DMS 273 (cell line): ENCODE data around the gene RNF186.
"Not testable (repeated sequence)": the region's sequence is repeated elsewhere in the genome, so short reads cannot be mapped to it uniquely, and the experiment has no call there.

Experiments
- DNase-seq: peaks from one replicate; lab custom pipeline; 2025; ENCODE audit not compliant: unreplicated experiment; lab: John Stamatoyannopoulos, UW

The RNF186 gene

GRCh38 chr1:19825298-19825697 is 10.2 kb upstream of the RNF186 start:
- DNase-seq, result peak; percentile 47

- no peak for DNase-seq
Measured at GRCh38 chr1:19824541-19824940, 9.5 kb upstream of the RNF186 start.

DNA sequence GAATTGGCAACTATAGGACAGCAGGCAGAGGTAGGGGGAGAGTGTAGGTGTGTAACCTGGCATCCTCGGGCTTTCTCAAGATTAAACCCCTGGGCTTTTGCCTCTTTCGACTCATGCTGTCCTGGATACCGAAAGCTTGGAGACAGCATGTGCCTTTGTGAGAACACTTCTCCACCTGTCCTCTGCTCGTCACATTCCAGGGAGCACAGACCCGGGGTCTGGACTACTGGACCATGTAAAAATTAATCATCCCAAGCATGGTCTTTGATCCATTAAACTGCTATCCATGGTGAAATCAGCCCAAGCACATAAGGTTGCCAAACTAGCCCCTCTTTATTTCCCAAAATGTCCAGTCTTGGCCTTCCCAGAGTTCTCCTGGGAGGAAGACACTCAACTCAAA is 9.0 kb upstream of the RNF186 start:
- no peak for DNase-seq

DNA sequence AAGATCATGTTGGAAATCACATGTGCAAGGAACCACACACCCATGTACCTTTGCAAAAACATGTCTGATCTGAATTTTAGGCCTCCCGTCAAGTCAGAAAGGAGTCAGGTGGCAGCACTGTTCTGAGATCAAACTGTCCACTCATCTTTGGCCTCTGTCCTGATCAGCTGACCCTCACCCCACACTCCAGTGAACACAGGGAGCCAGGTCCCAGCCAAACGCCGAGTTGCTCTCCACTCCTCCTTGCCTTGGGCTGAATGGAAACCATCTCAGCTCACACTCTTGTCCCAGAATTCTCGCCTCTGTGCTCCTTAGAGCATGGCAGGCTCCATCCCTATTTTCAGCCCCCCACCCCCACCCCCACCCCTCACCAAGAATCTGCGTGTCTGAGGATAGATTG is 4.6 kb upstream of the RNF186 start:
- DNase-seq, result no peak

GRCh38 chr1:19818324-19818723 is 3.2 kb upstream of the RNF186 start:
- no peak for DNase-seq

GRCh38 chr1:19817160-19817559 is 2.1 kb upstream of the RNF186 start:
- DNase-seq, result no peak

- DNase-seq, result not testable (repeated sequence)
Measured at GRCh38 chr1:19816737-19817086, 1.6 kb upstream of the RNF186 start.

- DNase-seq, result peak; percentile 51
Measured at GRCh38 chr1:19815801-19816736, 986 bp upstream of the RNF186 start.

DNA sequence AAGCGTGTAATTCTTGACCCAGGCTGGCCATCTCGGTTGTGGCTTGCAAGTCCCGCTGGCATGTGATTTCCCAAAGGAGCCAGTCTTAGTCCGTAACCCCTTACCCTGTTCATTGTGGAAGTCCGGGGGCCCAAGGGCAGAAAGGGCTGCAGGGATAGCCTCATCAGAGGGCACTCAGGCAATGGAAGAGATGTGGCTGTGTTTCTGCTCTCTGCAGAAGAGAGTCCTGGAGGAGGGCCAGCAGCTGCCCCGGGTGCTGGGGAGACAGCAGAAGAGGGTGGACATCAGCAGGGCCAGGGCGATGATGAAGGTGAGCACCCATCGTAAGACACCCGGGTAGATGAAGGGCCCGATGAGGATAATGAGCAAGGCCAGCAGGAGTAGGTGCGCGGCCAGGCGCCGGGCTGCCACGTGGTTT is 830 bp downstream of the RNF186 start:
- no peak for DNase-seq

GRCh38 chr1:19813643-19813960 is 1.5 kb downstream of the RNF186 start:
- no peak for DNase-seq

- DNase-seq, result no peak
Measured at GRCh38 chr1:19812875-19813642, 2.0 kb downstream of the RNF186 start.

DNA sequence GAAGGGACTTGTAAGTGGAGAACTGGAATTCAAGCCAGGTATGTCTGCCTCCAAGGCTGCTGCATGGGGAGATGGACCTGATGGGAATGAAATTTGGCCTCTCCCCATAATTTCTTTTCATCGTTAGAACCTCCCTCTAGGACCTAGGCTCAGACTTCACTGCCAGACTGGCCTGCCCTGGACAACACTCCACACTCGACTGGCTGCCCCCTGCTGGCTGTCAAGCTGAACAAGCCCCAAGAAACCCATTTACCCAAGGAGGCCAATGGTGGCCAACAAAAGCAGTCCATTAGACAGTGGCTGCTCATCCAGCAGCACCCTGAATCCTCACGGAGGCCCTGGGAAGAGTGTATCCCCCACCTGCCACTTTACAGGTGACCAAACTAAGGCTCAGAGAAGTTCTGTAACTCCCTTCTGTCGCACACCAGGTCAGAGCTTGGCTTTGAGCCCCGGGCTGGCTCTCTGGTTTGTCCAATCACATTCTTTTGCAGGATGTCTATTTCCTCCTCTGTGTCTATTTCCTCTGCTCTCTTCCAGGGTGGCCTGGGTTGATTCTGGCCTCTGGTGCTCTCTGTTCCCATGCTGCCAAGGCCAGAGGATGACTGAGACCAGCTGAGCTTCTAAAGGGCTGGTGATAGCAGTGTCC is 3.8 kb downstream of the RNF186 start:
- peak; percentile 56 for DNase-seq

DNA sequence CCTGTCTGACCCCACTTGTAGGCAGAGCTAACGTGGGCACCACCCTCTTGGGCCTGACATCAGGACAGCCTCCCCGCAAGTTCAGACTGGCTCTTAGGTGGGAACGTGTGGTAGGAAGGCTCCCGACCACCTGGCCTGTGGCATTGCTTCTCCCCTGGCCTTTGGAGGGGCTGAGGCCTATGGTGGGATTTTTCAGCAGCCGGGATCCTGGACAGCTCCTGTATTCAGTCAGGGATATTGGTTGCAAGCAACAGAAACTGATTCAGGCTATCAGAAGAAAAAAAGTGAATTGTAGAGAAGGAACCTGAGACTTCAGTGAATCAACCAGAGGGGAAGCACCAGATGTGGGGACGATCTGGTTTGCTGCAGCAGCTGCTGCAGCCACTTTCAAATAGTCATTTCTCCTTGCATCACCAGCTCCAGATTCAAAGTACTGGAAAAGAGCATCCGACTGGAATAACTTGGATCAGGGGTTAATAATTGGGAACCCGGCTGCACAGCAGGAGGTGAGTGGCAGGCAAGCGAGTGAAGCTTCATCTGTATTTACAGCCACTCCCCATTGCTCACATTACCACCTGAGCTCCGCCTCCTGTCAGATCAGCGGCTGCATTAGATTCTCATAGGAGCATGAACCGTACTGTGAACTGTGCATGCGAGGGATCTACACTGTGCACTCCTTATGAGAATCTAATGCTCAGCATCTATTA is 5.9 kb downstream of the RNF186 start:
- DNase-seq, result peak; percentile 81

- DNase-seq, result no peak
Measured at GRCh38 chr1:19808351-19808750, 6.7 kb downstream of the RNF186 start.

DNA sequence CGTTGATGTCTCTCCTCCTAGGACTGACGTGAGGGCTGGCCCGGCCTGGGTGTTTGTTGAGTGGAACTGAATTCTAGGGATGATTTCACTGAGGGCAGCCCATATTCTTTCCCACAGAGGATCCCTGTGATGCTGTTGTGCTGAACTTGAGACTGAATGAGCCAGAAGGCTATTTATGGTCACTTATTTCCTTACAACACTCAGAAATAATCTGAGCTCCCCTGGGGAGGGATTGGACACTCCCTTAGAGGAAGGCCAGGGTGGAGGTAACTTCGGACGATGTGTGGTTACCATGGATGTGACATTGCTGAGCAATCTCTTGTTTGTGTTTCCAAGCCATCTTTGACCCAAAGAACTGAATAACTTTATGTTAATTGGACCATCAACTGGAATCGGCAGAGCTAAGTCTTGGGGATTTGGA is 10.2 kb downstream of the RNF186 start:
- DNase-seq, result no peak

- DNase-seq, result no peak
Measured at GRCh38 chr1:19802269-19802668, 12.8 kb downstream of the RNF186 start.

DNA sequence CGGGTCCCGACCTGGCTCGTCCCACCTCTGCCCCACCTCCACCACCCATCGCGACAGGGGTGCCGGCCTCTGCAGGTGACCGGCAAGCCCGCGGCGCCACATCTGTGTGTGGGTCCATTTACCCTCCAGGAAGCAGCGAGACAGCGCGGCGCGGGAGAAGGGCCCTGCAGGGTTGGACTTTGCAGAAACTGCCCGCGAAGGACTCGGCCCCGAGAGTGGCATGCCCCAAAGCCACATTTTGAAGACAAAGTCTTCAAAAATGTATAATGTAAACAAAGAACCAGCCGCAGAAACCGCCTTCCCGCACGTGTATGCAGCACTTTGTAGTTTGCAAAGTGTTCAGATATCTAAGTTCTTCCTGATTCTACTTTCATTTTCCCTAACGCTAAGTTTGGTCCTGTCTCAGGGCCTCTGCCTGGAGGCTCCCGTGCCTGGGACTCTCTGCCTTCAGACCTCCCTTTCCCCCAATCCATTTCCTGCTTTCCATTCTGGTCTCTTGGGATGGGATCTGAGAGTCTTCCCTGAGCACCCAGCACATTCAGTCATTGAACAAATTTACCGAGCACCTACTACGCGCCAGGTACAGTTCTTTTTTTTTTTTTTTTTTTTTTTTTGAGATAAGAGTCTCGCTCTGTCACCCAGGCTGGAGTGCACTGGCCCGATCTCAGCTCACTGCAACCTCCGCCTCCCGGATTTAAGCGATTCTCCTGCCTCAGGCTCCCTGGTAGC is 14.8 kb downstream of the RNF186 start:
- DNase-seq, result peak; percentile 68

GRCh38 chr1:19799230-19800075 is 15.6 kb downstream of the RNF186 start, which contains the start of gene TMCO4:
TSS of gene TMCO4 (minus strand) at chr1:19799916. CDS start at chr1:19780758, 19,158 bp downstream.
- DNase-seq, result peak; percentile 72

DNA sequence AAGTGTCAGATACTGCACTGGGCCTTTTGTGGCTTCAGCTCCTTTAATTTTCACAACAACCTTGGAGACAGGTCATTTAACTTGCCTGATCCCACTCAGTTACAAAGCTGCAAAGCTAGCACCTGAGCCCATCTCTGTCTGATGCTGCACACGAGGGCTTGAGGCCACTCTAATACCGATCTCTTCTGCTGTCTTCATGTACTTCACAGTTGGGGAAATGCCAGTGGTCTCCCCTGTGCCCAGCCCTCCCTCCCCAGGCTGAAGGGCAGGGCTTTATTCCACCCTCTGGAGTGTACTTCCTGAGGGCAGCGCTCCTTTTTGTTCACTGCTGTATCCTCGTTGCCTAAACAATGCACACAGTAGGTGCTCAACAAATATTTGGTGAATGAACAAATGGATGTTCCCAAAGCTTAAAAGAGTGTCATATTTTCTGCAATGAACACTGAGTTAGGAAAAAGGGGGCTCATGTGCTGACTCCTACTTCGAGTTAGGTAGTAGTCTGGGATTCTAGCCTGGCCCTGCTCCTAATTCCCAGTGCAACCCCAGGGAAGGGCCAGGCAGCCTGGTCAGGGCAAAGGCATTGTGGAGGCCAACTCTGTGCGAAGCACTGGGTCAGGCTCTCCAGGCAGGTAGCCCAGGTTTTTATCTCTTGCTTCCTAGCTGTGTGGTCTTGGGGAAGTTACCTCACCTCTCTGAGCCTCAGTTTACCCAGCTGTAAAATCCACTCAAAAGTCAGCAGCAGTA is 16.4 kb downstream of the RNF186 start:
- DNase-seq, result no peak
